PC-9 (cell line): Measurements from ENCODE around the gene SYNPR. TPM values are rescaled to one million over a fixed set of nuclear protein-coding genes. Genes with fewer than 3 reads are reported as not detected.

Source experiments
- BruUV-seq: library from RNA; stranded (reverse); fragments of 400-500 nt; replicated peaks from 2 replicates; lab custom pipeline; 2021; lab: Mats Ljungman, UMichigan
- CTCF ChIA-PET: fragments of 300-600 bp; sonication (Branson Sonifier 250); formaldehyde crosslinking; loops from one replicate; lab custom pipeline; 2022; ENCODE audit warnings: antibody characterized with exemption; lab: Charles Lee
- POLR2A ChIA-PET: fragments of 300-600 bp; sonication (Branson Sonifier 250); formaldehyde crosslinking; loops from one replicate; lab custom pipeline; 2022; ENCODE audit warnings: antibody characterized with exemption; ENCODE audit not compliant: unreplicated experiment; lab: Charles Lee
- DNase-seq, 2 experiments: peaks; one replicate each; pipeline versions ENCODE4 v3.0.0 to v3.0.0-alpha.2; 2015 to 2022; ENCODE audit warnings: mixed read lengths in 1 of 2
- H2AFZ ChIP-seq: fragments of 200-600 bp; sonication (generic); 2 replicates; pipeline ENCODE4 v1.8.1; 2017; ENCODE audit warnings: antibody characterized with exemption
- H3F3A ChIP-seq: fragments of 200-600 bp; sonication (generic); 2 replicates; pipeline ENCODE4 v1.8.1; 2017; ENCODE audit warnings: antibody characterized with exemption, mild to moderate bottlenecking, low read depth; ENCODE audit not compliant: insufficient read depth
- H3K27ac ChIP-seq: fragments of 200-600 bp; sonication (generic); 2 replicates; pipeline ENCODE4 v1.6.1; 2016; ENCODE audit warnings: mixed run types
- H3K27me3 ChIP-seq: fragments of 200-600 bp; sonication (generic); 2 replicates; pipeline ENCODE4 v1.6.1; 2016; ENCODE audit warnings: low read depth, mixed run types; ENCODE audit not compliant: insufficient read depth
- H3K36me3 ChIP-seq: fragments of 200-600 bp; sonication (generic); 2 replicates; pipeline ENCODE4 v1.6.1; 2016; ENCODE audit warnings: low read depth, mixed run types
- H3K4me1 ChIP-seq: fragments of 200-600 bp; sonication (generic); replicated peaks from 2 replicates; pipeline ENCODE4 v1.6.1; 2016; ENCODE audit warnings: mixed run types; ENCODE audit not compliant: insufficient read depth
- H3K4me2 ChIP-seq: fragments of 200-600 bp; sonication (generic); 2 replicates; pipeline ENCODE4 v1.6.1; 2017; ENCODE audit warnings: mixed run types
- H3K4me3 ChIP-seq: fragments of 200-600 bp; sonication (generic); 2 replicates; pipeline ENCODE4 v1.6.1; 2016; ENCODE audit warnings: mixed run types
- H3K79me2 ChIP-seq: fragments of 200-600 bp; sonication (generic); 2 replicates; pipeline ENCODE4 v1.6.1; 2017; ENCODE audit warnings: low read depth, mixed run types
- H3K9me2 ChIP-seq: fragments of 200-600 bp; sonication (generic); 2 replicates; pipeline ENCODE4 v1.8.1; 2017; ENCODE audit warnings: mild to moderate bottlenecking; ENCODE audit not compliant: insufficient read depth
- H3K9me3 ChIP-seq: fragments of 200-600 bp; sonication (generic); 2 replicates; pipeline ENCODE4 v1.8.1; 2016; ENCODE audit warnings: low read depth; ENCODE audit not compliant: insufficient read depth
- H4K20me1 ChIP-seq: fragments of 200-600 bp; sonication (generic); 2 replicates; pipeline ENCODE4 v1.8.1; 2017; ENCODE audit not compliant: insufficient read depth
- CTCF ChIP-seq: fragments of 200-600 bp; sonication (generic); conservative IDR thresholded peaks from 2 replicates; pipeline ENCODE4 v1.6.1; 2017; ENCODE audit warnings: mixed run types, antibody characterized with exemption, mild to moderate bottlenecking, moderate library complexity
- EZH2 ChIP-seq: fragments of 200-600 bp; sonication (generic); IDR thresholded peaks from 2 replicates; pipeline ENCODE4 v1.8.0; 2017; ENCODE audit warnings: antibody characterized with exemption, low read depth
- intact Hi-C: fragments of 100-400 bp; cut with micrococcal nuclease; formaldehyde crosslinking; loops from one replicate; pipeline ENCODE4 v1.10.0; 2022; ENCODE audit not compliant: unreplicated experiment
- total RNA-seq: library from RNA; stranded (reverse); gene quantifications from 2 replicates; pipeline ENCODE4 v1.2.3, GENCODE V29; 2021

SYNPR gene
- total RNA-seq, 1 experiment from 2014 or later = not detected

DNA sequence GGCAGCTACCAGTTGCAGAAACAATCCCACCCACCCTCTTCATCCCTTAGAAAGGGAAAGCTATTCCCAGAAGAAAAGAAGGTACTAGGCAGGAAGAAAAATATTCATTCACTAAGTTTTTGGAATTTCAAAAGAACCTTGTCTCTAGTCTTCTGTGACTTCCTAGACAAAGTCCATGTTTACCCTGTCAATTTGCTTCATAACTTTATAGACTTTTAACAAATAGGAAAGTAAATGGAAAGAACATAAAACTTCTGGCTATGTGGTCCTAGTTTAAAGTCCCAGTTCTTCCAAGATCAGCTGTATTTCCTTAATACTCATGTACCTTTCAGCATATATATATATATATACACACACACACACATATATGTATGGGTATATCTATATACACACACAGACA, 230.7 kb downstream of the SYNPR start:
- H3K9me3 ChIP-seq = no peaks in the 10 kb centered on the region
- intact Hi-C loops = no loop called here

DNA sequence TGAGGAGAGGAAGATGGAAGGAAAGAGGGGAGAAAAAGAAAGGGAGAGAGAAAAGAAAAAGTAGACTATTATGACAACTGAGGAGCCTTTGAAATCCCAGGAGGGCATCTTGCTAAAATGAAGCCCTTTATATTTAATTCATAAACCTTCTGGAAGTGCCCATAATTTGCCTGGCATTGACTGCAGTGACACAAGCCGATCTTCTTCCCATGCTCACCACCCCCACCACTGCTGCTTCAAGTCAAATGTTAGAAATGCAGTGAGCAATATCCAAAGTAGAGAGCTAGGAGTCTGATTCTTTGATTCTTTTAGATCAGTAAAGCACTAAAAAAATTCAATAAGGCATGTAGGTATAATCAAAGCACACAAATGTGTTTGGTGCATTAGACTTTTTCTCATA, 235.7 kb downstream of the SYNPR start:
- Histone ChIP-seq H3K27ac (no peak overlapping the region), H2AFZ (no peak overlapping the region), H3K9me2 (no peaks in the 10 kb centered on the region), H3K4me1 (no peaks in the 10 kb centered on the region), H3K9me3 (no peaks in the 10 kb centered on the region), H3K4me3 (no peak overlapping the region), H3K27me3 (no peaks in the 10 kb centered on the region; the same call in 1 of the 2 replicates), H3F3A (no peaks in the 10 kb centered on the region), H3K79me2 (no peaks in the 10 kb centered on the region), H3K4me2 (no peak overlapping the region), H4K20me1 (no peaks in the 10 kb centered on the region), H3K36me3 (no peaks in the 10 kb centered on the region)
- POLR2A ChIA-PET = no interaction called here
- BruUV-seq = no TSS peak
- TF ChIP-seq EZH2 = no peak
- no peak for TF ChIP-seq CTCF
- CTCF ChIA-PET = no interaction called here
- no peak for DNase-seq
- intact Hi-C loops = no loop called here

More for the DNA sequence above, 230.7 kb downstream of the SYNPR start:
- Histone ChIP-seq H2AFZ (no peak overlapping the region), H3F3A (no peaks in the 10 kb centered on the region), H3K27me3 (peaks cover 3% of the 10 kb centered on the region; the same call in 1 of the 2 replicates), H3K4me3 (no peak overlapping the region), H3K9me2 (no peaks in the 10 kb centered on the region), H3K4me1 (no peaks in the 10 kb centered on the region), H3K4me2 (no peak overlapping the region), H3K27ac (no peak overlapping the region), H3K36me3 (no peaks in the 10 kb centered on the region), H4K20me1 (no peaks in the 10 kb centered on the region), H3K79me2 (no peaks in the 10 kb centered on the region)
- ChIA-PET CTCF (no interaction called here), POLR2A (no interaction called here)
- no peak for TF ChIP-seq EZH2
- no peak for TF ChIP-seq CTCF
- no TSS peak for BruUV-seq
- DNase-seq = no peak

DNA sequence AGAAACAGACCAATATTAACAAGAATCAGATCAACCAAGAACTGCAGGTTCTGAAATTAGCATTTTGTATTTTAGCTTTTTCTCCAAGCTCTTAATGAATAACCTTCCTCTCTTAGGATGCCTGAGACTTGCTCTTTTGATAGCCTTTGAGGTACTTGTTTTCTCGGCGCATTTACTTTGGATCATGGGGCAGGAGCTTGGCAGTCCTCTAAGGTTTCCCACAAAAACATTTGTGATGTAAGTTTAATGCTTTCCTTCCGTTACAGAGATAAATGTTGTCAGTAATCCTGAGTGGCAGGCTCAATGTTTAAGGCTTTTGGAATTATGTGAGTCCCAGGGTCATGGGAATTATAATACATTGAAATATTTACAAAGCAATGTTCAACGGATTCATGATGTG, 236.6 kb downstream of the SYNPR start:
- Histone ChIP-seq H4K20me1 (no peaks in the 10 kb centered on the region), H3K9me3 (no peaks in the 10 kb centered on the region), H3K4me1 (no peaks in the 10 kb centered on the region), H2AFZ (no peak overlapping the region), H3K4me2 (no peak overlapping the region), H3K79me2 (no peaks in the 10 kb centered on the region), H3K36me3 (no peaks in the 10 kb centered on the region), H3K9me2 (no peaks in the 10 kb centered on the region), H3F3A (no peaks in the 10 kb centered on the region), H3K27ac (no peak overlapping the region), H3K27me3 (no peaks in the 10 kb centered on the region; the same call in none of the 2 replicates), H3K4me3 (no peak overlapping the region)
- CTCF ChIA-PET = interaction anchor here (0.6 kb wide), 1 partner anchor 201 kb away, joined by 3 read pairs; no protein-coding TSS in a partner anchor
- BruUV-seq = no TSS peak
- POLR2A ChIA-PET = no interaction called here
- no peak for TF ChIP-seq EZH2
- no peak for TF ChIP-seq CTCF
- intact Hi-C loops = no loop called here
- DNase-seq = no peak
